Prostate gland (tissue), 2 donors: ENCODE measurements around the gene TOMM40. TPM values are rescaled to one million over a fixed set of nuclear protein-coding genes. Genes with fewer than 3 reads are reported as not detected.

Experiments
- DNase-seq: peaks from one replicate; pipeline ENCODE4 v3.0.0-alpha.2; 2019; ENCODE audit warnings: low spot score
- H3K27ac ChIP-seq, 2 donors: fragments of 200-600 bp; sonication (generic); 2 replicates each; pipeline ENCODE4 v1.5.1; 2017 to 2019
- H3K27me3 ChIP-seq: fragments of 200-600 bp; sonication (generic); replicated peaks from 2 replicates; pipeline ENCODE4 v1.5.1; 2019; ENCODE audit not compliant: insufficient read depth
- H3K36me3 ChIP-seq, 2 donors: fragments of 200-600 bp; sonication (generic); 1 replicate in 1 of 2; 2 replicates in 1 of 2; pipeline versions ENCODE4 v1.5.1 to v1.8.1; 2017 to 2019
- H3K4me1 ChIP-seq: fragments of 200-600 bp; sonication (generic); replicated peaks from 2 replicates; pipeline ENCODE4 v1.5.1; 2019
- H3K4me3 ChIP-seq, 2 donors: fragments of 200-600 bp; sonication (generic); 2 replicates each; pipeline ENCODE4 v1.5.1; 2017 to 2019
- H3K9me3 ChIP-seq: fragments of 200-600 bp; sonication (generic); 2 replicates; pipeline ENCODE4 v1.5.1; 2017
- CTCF ChIP-seq, 4 experiments: fragments of 200-600 bp in 2 of 4; fragments of 450-650 bp in 2 of 4; sonication (generic) in 2 of 4; IDR thresholded peaks; 1 replicate in 3 of 4; 2 replicates in 1 of 4; pipeline ENCODE4 v1.5.1; 2016 to 2019; ENCODE audit warnings: antibody characterized with exemption in 4 of 4, mild to moderate bottlenecking in 2 of 4, moderate library complexity in 2 of 4
- POLR2A ChIP-seq: fragments of 450-650 bp; IDR thresholded peaks from one replicate; pipeline ENCODE4 v1.6.1; 2016; ENCODE audit warnings: antibody characterized with exemption, mild to moderate bottlenecking
- POLR2AphosphoS5 ChIP-seq: sonication (generic); formaldehyde crosslinking; IDR thresholded peaks from one replicate; pipeline ENCODE4 v1.6.1; 2017; ENCODE audit warnings: antibody characterized with exemption
- WGBS: methylation state at CpG from one replicate; pipeline ENCODE4 v1.1.5; 2018; 5-methylcytosine and 5-hydroxymethylcytosine counted together
- intact Hi-C: fragments of 100-400 bp; cut with DNase I; formaldehyde crosslinking; loops from one replicate; pipeline ENCODE4 v1.14.2; 2022
- total RNA-seq, 2 donors: library from RNA; depleted of rRNA; stranded (reverse); fragments of >200 nt; gene quantifications; one replicate each; pipeline ENCODE4 v1.1.0, GENCODE V29; 2016

TOMM40 gene
- total RNA-seq, 2 donors from 2014 or later: 44.9 to 81.3 TPM

- Histone ChIP-seq H3K27me3 (no peaks in the 10 kb centered on the region), H3K4me3 (no peak overlapping the region), H3K36me3 (peaks cover 17 to 29% of the 10 kb centered on the region in 2 donors), H3K27ac (no peak overlapping the region), H3K9me3 (no peaks in the 10 kb centered on the region), H3K4me1 (no peaks in the 10 kb centered on the region)
- TF ChIP-seq POLR2AphosphoS5 (no peak), CTCF (IDR thresholded peaks at IDR 0.05) (no peak), POLR2A (no peak)
- 96% methylated on average over 14 of the region's 14 CpGs for WGBS
- DNase-seq: no peak
- intact Hi-C loops: no loop called here
Measured at GRCh38 chr19:44871809-44872208, 19.2 kb upstream of the TOMM40 start.

- H3K9me3 ChIP-seq: no peaks in the 10 kb centered on the region
- WGBS: 87% methylated on average over 4 of the region's 4 CpGs
- no peaks in the 10 kb centered on the region for H3K27me3 ChIP-seq
- TF ChIP-seq POLR2A: no peak
- no peak for TF ChIP-seq CTCF (IDR thresholded peaks at IDR 0.05)
- TF ChIP-seq POLR2AphosphoS5: no peak
- H3K27ac ChIP-seq: no peak overlapping the region
- no peak overlapping the region for H3K4me3 ChIP-seq
- intact Hi-C loops: no loop called here
- no peak for DNase-seq
- H3K4me1 ChIP-seq: no peaks in the 10 kb centered on the region
- peaks cover 17 to 29% of the 10 kb centered on the region in 2 donors for H3K36me3 ChIP-seq
Measured at GRCh38 chr19:44872661-44873060, 18.4 kb upstream of the TOMM40 start.

GRCh38 chr19:44874317-44874716 lies 16.7 kb upstream of the TOMM40 start:
- intact Hi-C loops: no loop called here
- Histone ChIP-seq H3K4me3 (no peak overlapping the region), H3K9me3 (no peaks in the 10 kb centered on the region), H3K27me3 (no peaks in the 10 kb centered on the region), H3K36me3 (peaks cover 17 to 29% of the 10 kb centered on the region in 2 donors), H3K27ac (no peak overlapping the region), H3K4me1 (no peaks in the 10 kb centered on the region)
- whole genome bisulfite sequencing: 95% methylated on average over 12 of the region's 16 CpGs
- TF ChIP-seq CTCF (IDR thresholded peaks at IDR 0.05) (no peak), POLR2AphosphoS5 (no peak), POLR2A (no peak)
- DNase-seq: no peak

- intact Hi-C loops: no loop called here
- Histone ChIP-seq H3K4me3 (no peak overlapping the region), H3K9me3 (no peaks in the 10 kb centered on the region), H3K36me3 (peaks cover 17 to 29% of the 10 kb centered on the region in 2 donors), H3K27ac (no peak overlapping the region), H3K4me1 (no peaks in the 10 kb centered on the region), H3K27me3 (no peaks in the 10 kb centered on the region)
- no peak for DNase-seq
- no peak for TF ChIP-seq CTCF (IDR thresholded peaks at IDR 0.05)
- no peak for TF ChIP-seq POLR2A
- no peak for TF ChIP-seq POLR2AphosphoS5
- 81% methylated on average over 22 of the region's 22 CpGs for WGBS
Measured at GRCh38 chr19:44875666-44876451, 15.2 kb upstream of the TOMM40 start.

- intact Hi-C loops: no loop called here
- Histone ChIP-seq H3K27me3 (no peaks in the 10 kb centered on the region), H3K36me3 (peaks cover 17 to 26% of the 10 kb centered on the region in 2 donors), H3K4me3 (no peak overlapping the region), H3K27ac (no peak overlapping the region), H3K4me1 (no peaks in the 10 kb centered on the region), H3K9me3 (no peaks in the 10 kb centered on the region)
- no peak for TF ChIP-seq CTCF (IDR thresholded peaks at IDR 0.05)
- TF ChIP-seq POLR2A: no peak
- no peak for TF ChIP-seq POLR2AphosphoS5
- no peak for DNase-seq
- 57% methylated on average over 5 of the region's 5 CpGs for WGBS
Measured at GRCh38 chr19:44876930-44877535, 14.0 kb upstream of the TOMM40 start.
